B cell (primary cell): ENCODE results near the gene STARD10. TPM values are rescaled to one million over a fixed set of nuclear protein-coding genes. Genes with fewer than 3 reads are reported as not detected.

Experiments
- ATAC-seq: fragments of 200-7000 bp; cut with Tn5 transposase; one replicate; pipeline ENCODE4 v1.10.0; 2021; ENCODE audit warnings: low read depth, mild to moderate bottlenecking, moderate number of reproducible peaks, moderate library complexity
- CTCF ChIA-PET: fragments of 350-600 bp; sonication (Branson Sonifier 250); formaldehyde crosslinking; loops from one replicate; lab custom pipeline; 2021; ENCODE audit warnings: antibody characterized with exemption, inconsistent platforms; lab: Charles Lee
- POLR2A ChIA-PET: fragments of 350-600 bp; sonication (Branson Sonifier 250); formaldehyde crosslinking; loops from one replicate; lab custom pipeline; 2021; ENCODE audit warnings: antibody characterized with exemption; lab: Charles Lee
- DNase-seq: peaks from one replicate; pipeline ENCODE4 v3.0.0; 2013
- H2AFZ ChIP-seq: 2 replicates; pipeline ENCODE4 v1.6.1; 2012; ENCODE audit warnings: mild to moderate bottlenecking, low read depth, low read length; ENCODE audit not compliant: insufficient read depth, poor library complexity, severe bottlenecking
- H3K27ac ChIP-seq, 2 donors: 1 replicate in 1 of 2; 2 replicates in 1 of 2; pipeline ENCODE4 v1.5.1; 2012 to 2013; ENCODE audit warnings: low read length in 2 of 2, mild to moderate bottlenecking in 2 of 2, moderate library complexity in 1 of 2
- H3K27me3 ChIP-seq, 4 experiments: fragments of 200-600 bp in 1 of 4; sonication (generic) in 1 of 4; replicated peaks in 1 of 4; 1 replicate in 2 of 4; 2 replicates in 2 of 4; pipeline versions ENCODE4 v1.6.1 to v1.7.0; 2013 to 2016; ENCODE audit warnings: low read length in 3 of 4, mild to moderate bottlenecking in 2 of 4, mixed read lengths in 1 of 4, moderate library complexity in 1 of 4; ENCODE audit not compliant: insufficient read depth in 4 of 4, control insufficient read depth in 3 of 4; ENCODE audit errors: control extremely low read depth in 1 of 4
- H3K36me3 ChIP-seq, 2 experiments: replicated peaks in 1 of 2; 1 replicate in 1 of 2; 2 replicates in 1 of 2; pipeline versions ENCODE4 v1.6.1 to v1.7.1; 2013; ENCODE audit warnings: low read length in 1 of 2; ENCODE audit not compliant: insufficient read depth in 2 of 2, control insufficient read depth in 1 of 2; ENCODE audit errors: control extremely low read depth in 1 of 2, extremely low read depth in 1 of 2
- H3K4me1 ChIP-seq, 2 donors: fragments of 200-600 bp in 1 of 2; sonication (generic) in 1 of 2; 1 replicate in 1 of 2; 2 replicates in 1 of 2; pipeline versions ENCODE4 v1.5.1 to v1.6.1; 2013 to 2017; ENCODE audit warnings: low read length in 2 of 2; ENCODE audit not compliant: control insufficient read depth in 2 of 2, insufficient read depth in 2 of 2
- H3K4me2 ChIP-seq: replicated peaks from 2 replicates; pipeline ENCODE3; 2012; ENCODE audit warnings: mild to moderate bottlenecking, low read depth, low read length; ENCODE audit not compliant: poor library complexity, severe bottlenecking
- H3K4me3 ChIP-seq, 5 experiments: fragments of 200-600 bp in 1 of 5; sonication (generic) in 1 of 5; 1 replicate in 3 of 5; 2 replicates in 2 of 5; pipeline versions ENCODE4 v1.5.1 to v1.7.0; 2011 to 2016; ENCODE audit warnings: low read length in 4 of 5, mild to moderate bottlenecking in 4 of 5, low read depth in 2 of 5, control low read depth in 1 of 5, moderate library complexity in 1 of 5; ENCODE audit not compliant: insufficient read depth in 1 of 5; ENCODE audit errors: control extremely low read depth in 1 of 5, extremely low read depth in 1 of 5
- H3K79me2 ChIP-seq: fragments of 200-600 bp; sonication (generic); one replicate; pipeline ENCODE4 v1.6.0; 2016; ENCODE audit warnings: low read length; ENCODE audit not compliant: control insufficient read depth, insufficient read depth
- H3K9ac ChIP-seq: fragments of 200-600 bp; sonication (generic); 2 replicates; pipeline ENCODE4 v1.6.1; 2017; ENCODE audit warnings: mild to moderate bottlenecking, low read length, moderate library complexity
- H3K9me3 ChIP-seq, 3 donors: one replicate each; pipeline versions ENCODE4 v1.6.1 to v1.7.1; 2013; ENCODE audit warnings: low read length in 2 of 3; ENCODE audit not compliant: control insufficient read depth in 2 of 3, insufficient read depth in 1 of 3; ENCODE audit errors: control extremely low read depth in 1 of 3
- H4K20me1 ChIP-seq: 2 replicates; pipeline ENCODE4 v1.6.0; 2012; ENCODE audit warnings: mild to moderate bottlenecking, low read length; ENCODE audit not compliant: insufficient read depth, control insufficient read depth, poor library complexity, severe bottlenecking
- H3K27ac Mint-ChIP-seq: one replicate; pipeline ENCODE4 v1.8.0; 2021; ENCODE audit warnings: mixed read lengths
- H3K27me3 Mint-ChIP-seq: one replicate; pipeline ENCODE4 v1.8.0; 2021; ENCODE audit warnings: mixed read lengths
- H3K4me1 Mint-ChIP-seq: one replicate; pipeline ENCODE4 v1.8.0; 2021; ENCODE audit warnings: mixed read lengths
- H3K4me3 Mint-ChIP-seq: one replicate; pipeline ENCODE4 v1.8.0; 2021; ENCODE audit warnings: mixed read lengths
- H3K9me3 Mint-ChIP-seq: one replicate; pipeline ENCODE4 v1.8.0; 2022; ENCODE audit warnings: mixed read lengths; ENCODE audit not compliant: insufficient read depth
- EZH2 ChIP-seq: IDR thresholded peaks from 2 replicates; pipeline ENCODE4 v1.6.1; 2012; ENCODE audit warnings: borderline replicate concordance, low read depth, mild to moderate bottlenecking, moderate library complexity, low read length; ENCODE audit not compliant: insufficient read depth, poor library complexity, severe bottlenecking
- WGBS: methylation state at CpG from one replicate; pipeline ENCODE4 v1.1.5; 2013; ENCODE audit warnings: missing lambda C conversion rate; ENCODE audit not compliant: insufficient coverage; 5-methylcytosine and 5-hydroxymethylcytosine counted together
- intact Hi-C: fragments of 100-400 bp; cut with micrococcal nuclease; formaldehyde crosslinking; loops from one replicate; pipeline ENCODE4 v1.10.0; 2022
- polyA plus RNA-seq: library from polyadenylated mRNA; depleted of rRNA; stranded (reverse); fragments of >200 nt; gene quantifications from 2 replicates; pipeline ENCODE4 v1.2.3, GENCODE V29; 2012
- total RNA-seq, 2 donors: library from RNA; stranded (reverse); fragments of 120-200 nt in 1 of 2; gene quantifications; 1 replicate in 1 of 2; 2 replicates in 1 of 2; pipeline versions ENCODE4 v1.2.3 to v1.2.4, GENCODE V29; 2013 to 2022
- TF ChIP-seq, protein P1 (sequence below): fragments of 200-600 bp; IDR thresholded peaks from one replicate; pipeline ENCODE4 v1.8.0; 2022; ENCODE audit warnings: antibody characterized with exemption, mild to moderate bottlenecking

STARD10 gene
- total and polyA plus RNA-seq, 2 donors (not counting 1 experiment from before 2014, with no cell fraction given) = 37.5 to 39.2 TPM

DNA sequence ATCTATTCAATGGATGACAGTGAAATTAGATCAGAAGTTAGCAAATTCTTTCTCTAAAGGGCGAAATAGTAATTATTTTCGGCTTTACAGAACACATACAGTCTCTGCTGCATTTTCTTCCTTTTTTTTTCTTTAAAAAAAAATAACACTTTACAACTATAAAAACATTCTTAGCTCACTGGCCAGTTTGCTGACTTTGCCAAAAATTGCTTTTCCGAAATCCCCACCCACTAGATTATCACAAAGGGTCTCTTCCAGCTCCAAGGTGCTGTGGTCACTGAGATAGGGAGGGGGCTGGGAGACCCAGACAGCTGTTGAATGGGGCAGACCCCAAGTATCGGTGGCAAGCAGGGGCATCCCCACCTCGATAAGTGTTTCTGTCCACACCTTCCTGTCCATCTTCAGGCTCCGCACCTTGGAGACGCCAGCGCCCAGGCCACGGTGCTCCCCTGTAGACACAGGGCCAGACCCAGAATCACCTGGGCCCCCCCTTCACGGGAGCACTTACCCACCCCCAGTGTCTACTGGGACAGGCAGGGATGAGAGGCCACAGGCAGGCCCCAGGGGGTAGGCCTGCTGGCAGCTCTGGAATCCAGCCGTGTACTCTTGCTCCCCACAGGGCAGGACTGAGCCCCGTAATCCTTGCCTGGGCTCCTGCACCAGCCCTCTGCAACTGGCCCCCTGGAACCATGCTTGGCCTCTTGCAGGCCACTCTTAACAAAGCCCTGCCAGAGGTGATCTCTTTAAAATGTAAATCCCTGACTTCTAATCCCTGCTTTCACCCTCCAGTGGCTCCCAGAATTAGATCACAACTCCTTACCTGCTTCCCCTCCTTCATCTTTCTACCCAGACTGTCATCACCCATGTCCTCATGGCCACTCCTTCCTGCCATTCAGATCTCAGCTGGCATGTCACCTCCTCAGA is 88.1 kb downstream of the STARD10 start:
- no peaks in the 10 kb centered on the region for H3K9me3 Mint-ChIP-seq
- H3K79me2 ChIP-seq = peaks cover 40% of the 10 kb centered on the region
- no peak overlapping the region for H3K9ac ChIP-seq
- no peaks in the 10 kb centered on the region for H3K27me3 Mint-ChIP-seq
- ChIA-PET CTCF (interaction anchor here (1.3 kb wide), 1 partner anchor 21 kb away, joined by 7 read pairs; no protein-coding TSS in a partner anchor), POLR2A (interaction anchor here (0.6 kb wide), 2 partner anchors 104 to 728 kb away, joined by 3 to 5 read pairs; no protein-coding TSS in a partner anchor)
- H2AFZ ChIP-seq = no peak overlapping the region
- H3K27me3 ChIP-seq = no peaks in the 10 kb centered on the region
- H3K9me3 ChIP-seq = no peaks in the 10 kb centered on the region
- peaks cover 2 to 98% of the 10 kb centered on the region in 2 experiments for H3K36me3 ChIP-seq
- WGBS = 97% methylated on average over 11 of the region's 12 CpGs
- H3K4me3 Mint-ChIP-seq = no peak overlapping the region
- DNase-seq (no peak), ATAC-seq (no peak)
- peaks cover 2% of the 10 kb centered on the region for H3K4me1 Mint-ChIP-seq
- H3K27ac Mint-ChIP-seq = peak overlapping the region; percentile 41
- no peaks in the 10 kb centered on the region for H3K4me1 ChIP-seq
- peaks cover 92% of the 10 kb centered on the region for H4K20me1 ChIP-seq
- no peak overlapping the region for H3K4me3 ChIP-seq
- H3K27ac ChIP-seq = no peak overlapping the region
- H3K4me2 ChIP-seq = no peak overlapping the region
- TF ChIP-seq, protein P1, sequence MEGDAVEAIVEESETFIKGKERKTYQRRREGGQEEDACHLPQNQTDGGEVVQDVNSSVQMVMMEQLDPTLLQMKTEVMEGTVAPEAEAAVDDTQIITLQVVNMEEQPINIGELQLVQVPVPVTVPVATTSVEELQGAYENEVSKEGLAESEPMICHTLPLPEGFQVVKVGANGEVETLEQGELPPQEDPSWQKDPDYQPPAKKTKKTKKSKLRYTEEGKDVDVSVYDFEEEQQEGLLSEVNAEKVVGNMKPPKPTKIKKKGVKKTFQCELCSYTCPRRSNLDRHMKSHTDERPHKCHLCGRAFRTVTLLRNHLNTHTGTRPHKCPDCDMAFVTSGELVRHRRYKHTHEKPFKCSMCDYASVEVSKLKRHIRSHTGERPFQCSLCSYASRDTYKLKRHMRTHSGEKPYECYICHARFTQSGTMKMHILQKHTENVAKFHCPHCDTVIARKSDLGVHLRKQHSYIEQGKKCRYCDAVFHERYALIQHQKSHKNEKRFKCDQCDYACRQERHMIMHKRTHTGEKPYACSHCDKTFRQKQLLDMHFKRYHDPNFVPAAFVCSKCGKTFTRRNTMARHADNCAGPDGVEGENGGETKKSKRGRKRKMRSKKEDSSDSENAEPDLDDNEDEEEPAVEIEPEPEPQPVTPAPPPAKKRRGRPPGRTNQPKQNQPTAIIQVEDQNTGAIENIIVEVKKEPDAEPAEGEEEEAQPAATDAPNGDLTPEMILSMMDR = no peak
- no peak for TF ChIP-seq EZH2
- intact Hi-C loops = no loop called here
